Fibroblast of mammary gland (primary cell): ENCODE data around the gene PAK2.
"Not testable (repeated sequence)": the region's sequence is repeated elsewhere in the genome, so short reads cannot be mapped to it uniquely, and the experiment has no call there.

Experiments
- DNase-seq: peaks from one replicate; pipeline ENCODE4 v3.0.0-alpha.2; 2010; ENCODE audit warnings: low read depth
- H3K4me3 ChIP-seq: 2 replicates; pipeline ENCODE4 v1.5.1; 2011; ENCODE audit warnings: low read depth, mild to moderate bottlenecking, low read length, moderate library complexity; ENCODE audit not compliant: control insufficient read depth
- CTCF ChIP-seq: conservative IDR thresholded peaks from 2 replicates; pipeline ENCODE4 v1.5.1; 2011; ENCODE audit warnings: low read depth, low read length, inconsistent platforms; ENCODE audit not compliant: control insufficient read depth, insufficient read depth

Gene PAK2

GRCh38 chr3:196736670-196737374, 2.8 kb upstream of the PAK2 start:
- TF ChIP-seq CTCF, result no peak
- no peak for DNase-seq
- H3K4me3 ChIP-seq, result no peak overlapping the region

GRCh38 chr3:196737655-196738054, 2.0 kb upstream of the PAK2 start:
- TF ChIP-seq CTCF, result no peak
- H3K4me3 ChIP-seq, result no peak overlapping the region
- DNase-seq, result no peak

- TF ChIP-seq CTCF, result no peak
- peak; percentile 72 for DNase-seq
- peak overlapping the region; percentile 77 for H3K4me3 ChIP-seq
Measured at GRCh38 chr3:196740481-196741248, 1.0 kb downstream of the PAK2 start.

GRCh38 chr3:196741249-196741889, 1.7 kb downstream of the PAK2 start:
- no peak for TF ChIP-seq CTCF
- peak overlapping the region; percentile 77 for H3K4me3 ChIP-seq
- no peak for DNase-seq

- not testable (repeated sequence) for DNase-seq, H3K4me3 ChIP-seq
Measured at GRCh38 chr3:196743569-196743968, 3.9 kb downstream of the PAK2 start.

GRCh38 chr3:196749125-196749524, 9.5 kb downstream of the PAK2 start:
- no peak for TF ChIP-seq CTCF
- no peak for DNase-seq
- no peak overlapping the region for H3K4me3 ChIP-seq

- no peak overlapping the region for H3K4me3 ChIP-seq
- no peak for TF ChIP-seq CTCF
- DNase-seq, result no peak
Measured at GRCh38 chr3:196753201-196753600, 13.5 kb downstream of the PAK2 start.
